Measurements from ENCODE around the gene MCM8.

DNA sequence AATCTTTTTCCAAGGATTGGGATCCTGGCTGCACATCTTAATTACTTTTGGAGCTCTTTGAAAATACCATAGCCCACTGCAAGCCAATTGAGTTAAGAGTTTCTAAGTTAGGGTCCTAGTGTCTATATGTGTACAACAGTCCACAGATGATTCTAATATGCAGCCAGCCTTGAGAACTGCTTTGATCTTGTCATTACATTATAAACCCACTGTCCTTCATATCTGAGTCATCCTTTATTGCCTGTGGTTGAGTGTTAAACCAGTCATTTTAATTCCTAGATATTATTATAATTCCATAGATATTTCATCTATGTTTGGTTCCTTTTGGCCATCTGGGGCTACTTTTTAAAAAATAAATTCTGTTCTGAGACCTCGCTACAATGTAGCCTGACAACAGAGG is 24.1 kb downstream of the MCM8 start:
- TF ChIP-seq, protein P1, sequence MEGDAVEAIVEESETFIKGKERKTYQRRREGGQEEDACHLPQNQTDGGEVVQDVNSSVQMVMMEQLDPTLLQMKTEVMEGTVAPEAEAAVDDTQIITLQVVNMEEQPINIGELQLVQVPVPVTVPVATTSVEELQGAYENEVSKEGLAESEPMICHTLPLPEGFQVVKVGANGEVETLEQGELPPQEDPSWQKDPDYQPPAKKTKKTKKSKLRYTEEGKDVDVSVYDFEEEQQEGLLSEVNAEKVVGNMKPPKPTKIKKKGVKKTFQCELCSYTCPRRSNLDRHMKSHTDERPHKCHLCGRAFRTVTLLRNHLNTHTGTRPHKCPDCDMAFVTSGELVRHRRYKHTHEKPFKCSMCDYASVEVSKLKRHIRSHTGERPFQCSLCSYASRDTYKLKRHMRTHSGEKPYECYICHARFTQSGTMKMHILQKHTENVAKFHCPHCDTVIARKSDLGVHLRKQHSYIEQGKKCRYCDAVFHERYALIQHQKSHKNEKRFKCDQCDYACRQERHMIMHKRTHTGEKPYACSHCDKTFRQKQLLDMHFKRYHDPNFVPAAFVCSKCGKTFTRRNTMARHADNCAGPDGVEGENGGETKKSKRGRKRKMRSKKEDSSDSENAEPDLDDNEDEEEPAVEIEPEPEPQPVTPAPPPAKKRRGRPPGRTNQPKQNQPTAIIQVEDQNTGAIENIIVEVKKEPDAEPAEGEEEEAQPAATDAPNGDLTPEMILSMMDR (conservative IDR thresholded peaks at IDR 0.05; ENCODE audit: low read depth, low read length) = no peak
- TF ChIP-seq EZH2 (IDR thresholded peaks at IDR 0.05; ENCODE audit: low read length, unreplicated experiment) = no peak

Data from PC-3 (cell line).